ENCODE measurements around the gene FBL.
"Not testable (repeated sequence)": the region's sequence is repeated elsewhere in the genome, so short reads cannot be mapped to it uniquely, and the experiment has no call there.

Gene FBL

GRCh38 chr19:39845933-39846677 lies at the start of gene FBL:
Gene FBL, minus strand, starts transcription at chr19:39846379. Its CDS starts 79 bp downstream, at chr19:39846300.
- peak; percentile 93 to 98 (median 97) for DNase-seq (ENCODE audit: low read depth in 2 of 3, low spot score in 1 of 3)

GRCh38 chr19:39895096-39895495 lies 48.9 kb upstream of the FBL start:
- DNase-seq (ENCODE audit: low read depth in 2 of 3, low spot score in 1 of 3): not testable (repeated sequence)

GRCh38 chr19:39894236-39894606 lies 48.0 kb upstream of the FBL start:
- DNase-seq (ENCODE audit: low read depth in 2 of 3, low spot score in 1 of 3): not testable (repeated sequence)

- DNase-seq (ENCODE audit: low read depth in 2 of 3, low spot score in 1 of 3): not testable (repeated sequence)
These were observed 47.4 kb upstream of the FBL start for GRCh38 chr19:39893366-39894235.

GRCh38 chr19:39892506-39892902 lies 46.3 kb upstream of the FBL start:
- DNase-seq (ENCODE audit: low read depth in 2 of 3, low spot score in 1 of 3): not testable (repeated sequence)

GRCh38 chr19:39891660-39892505 lies 45.7 kb upstream of the FBL start:
- not testable (repeated sequence) for DNase-seq (ENCODE audit: low read depth in 2 of 3, low spot score in 1 of 3)

GRCh38 chr19:39890755-39891551 lies 44.8 kb upstream of the FBL start:
- no peak for DNase-seq (ENCODE audit: low read depth in 2 of 3, low spot score in 1 of 3)

GRCh38 chr19:39889872-39890754 lies 43.9 kb upstream of the FBL start:
- DNase-seq (ENCODE audit: low read depth in 2 of 3, low spot score in 1 of 3): not testable (repeated sequence)

GRCh38 chr19:39887456-39887951 lies 41.3 kb upstream of the FBL start:
- DNase-seq (ENCODE audit: low read depth in 2 of 3, low spot score in 1 of 3): not testable (repeated sequence)

GRCh38 chr19:39885821-39886554 lies 39.8 kb upstream of the FBL start:
- DNase-seq (ENCODE audit: low read depth in 2 of 3, low spot score in 1 of 3): not testable (repeated sequence)

- DNase-seq (ENCODE audit: low read depth in 2 of 3, low spot score in 1 of 3): not testable (repeated sequence)
These were observed 38.5 kb upstream of the FBL start for GRCh38 chr19:39884721-39885120.

GRCh38 chr19:39882645-39883044 lies 36.5 kb upstream of the FBL start:
- DNase-seq (ENCODE audit: low read depth in 2 of 3, low spot score in 1 of 3): not testable (repeated sequence)

- peak; percentile 14 to 50 (median 21) for DNase-seq (ENCODE audit: low read depth in 2 of 3, low spot score in 1 of 3)
These were observed 35.4 kb upstream of the FBL start for GRCh38 chr19:39881495-39882110.

- DNase-seq (ENCODE audit: low read depth in 2 of 3, low spot score in 1 of 3): not testable (repeated sequence)
These were observed 34.1 kb upstream of the FBL start for GRCh38 chr19:39880241-39880640.

GRCh38 chr19:39879796-39880195 lies 33.6 kb upstream of the FBL start:
- DNase-seq (ENCODE audit: low read depth in 2 of 3, low spot score in 1 of 3): not testable (repeated sequence)

GRCh38 chr19:39878866-39879265 lies 32.7 kb upstream of the FBL start:
- not testable (repeated sequence) for DNase-seq (ENCODE audit: low read depth in 2 of 3, low spot score in 1 of 3)

GRCh38 chr19:39878398-39878797 lies 32.2 kb upstream of the FBL start:
- DNase-seq (ENCODE audit: low read depth in 2 of 3, low spot score in 1 of 3): no peak

GRCh38 chr19:39877982-39878381 lies 31.8 kb upstream of the FBL start:
- DNase-seq (ENCODE audit: low read depth in 2 of 3, low spot score in 1 of 3): not testable (repeated sequence)

All from stimulated activated CD4-positive, alpha-beta T cell treated with anti-CD3 and anti-CD28 coated beads, Interleukin-12 subunit alpha, Interleukin-12 subunit beta, amount 100 ng/mL, for 48 hours (primary cell).